ENCODE data around the gene LRCH1.
"Not testable (repeated sequence)": the region's sequence is repeated elsewhere in the genome, so short reads cannot be mapped to it uniquely, and the experiment has no call there.

The LRCH1 gene

DNA sequence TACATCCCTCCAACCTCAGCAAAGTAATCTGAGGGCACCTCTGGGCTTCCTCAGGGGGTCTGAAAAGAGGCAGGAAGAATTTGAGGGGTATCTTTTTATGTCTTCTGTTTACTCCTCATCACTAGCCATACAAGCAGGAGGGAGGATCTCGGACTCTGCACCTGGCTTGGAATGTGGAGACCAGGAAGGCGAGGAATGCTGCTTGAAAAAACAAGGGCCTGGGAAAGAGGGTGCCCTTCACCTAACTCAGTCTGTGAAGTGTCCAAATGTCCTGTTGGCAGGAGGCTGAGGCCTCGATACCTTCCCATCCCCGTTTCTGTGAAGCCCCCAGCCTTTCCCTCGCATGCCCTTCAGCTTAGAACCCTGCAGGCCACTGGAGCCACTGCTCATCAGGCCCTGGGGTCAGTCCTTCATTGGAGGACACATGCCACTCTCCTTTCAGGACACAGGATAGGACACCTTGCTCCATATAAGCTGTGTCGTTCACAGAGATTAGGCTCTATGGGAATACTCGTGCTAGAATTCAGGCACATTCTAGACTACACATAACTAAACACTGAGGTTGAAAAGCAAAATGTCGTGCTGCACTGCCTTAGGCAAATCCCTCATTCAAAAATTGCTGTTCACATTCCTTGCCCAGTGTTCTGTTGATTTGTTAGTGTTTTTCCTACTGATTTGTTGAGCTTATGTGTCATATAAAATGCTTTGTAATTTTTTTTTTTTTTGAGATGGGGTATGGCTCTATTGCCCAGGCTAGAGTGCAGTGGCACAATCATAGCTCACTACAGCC is 194.3 kb downstream of the LRCH1 start:
- DNase-seq (ENCODE audit: extremely low read depth in 1 of 2, low read depth in 1 of 2) = no peak

GRCh38 chr13:46748300-46748699 is 195.3 kb downstream of the LRCH1 start:
- no peak for DNase-seq (ENCODE audit: extremely low read depth in 1 of 2, low read depth in 1 of 2)

DNA sequence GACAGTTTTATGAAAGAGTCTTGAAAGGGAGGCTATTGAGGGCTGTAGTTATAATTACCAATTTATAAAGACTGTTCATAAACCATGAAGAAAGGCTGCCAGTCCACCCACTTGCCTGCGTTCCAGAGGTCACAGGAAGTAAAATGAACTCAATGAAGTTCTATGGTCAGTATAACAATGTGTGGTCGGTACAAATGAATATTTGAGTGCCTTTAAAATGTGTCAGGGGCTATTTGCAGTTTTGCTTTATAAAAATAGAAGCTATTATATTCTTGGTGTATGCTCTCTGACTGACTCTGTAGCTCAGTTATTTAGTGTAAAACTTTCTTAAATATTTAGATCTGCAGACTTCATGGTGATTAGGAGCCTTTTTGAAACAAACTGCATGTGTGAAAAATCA is 197.0 kb downstream of the LRCH1 start:
- DNase-seq (ENCODE audit: extremely low read depth in 1 of 2, low read depth in 1 of 2) = no peak

- peak; percentile 6 to 8 for DNase-seq (ENCODE audit: extremely low read depth in 1 of 2, low read depth in 1 of 2)
These were observed 199.1 kb downstream of the LRCH1 start for GRCh38 chr13:46751811-46752635.

DNA sequence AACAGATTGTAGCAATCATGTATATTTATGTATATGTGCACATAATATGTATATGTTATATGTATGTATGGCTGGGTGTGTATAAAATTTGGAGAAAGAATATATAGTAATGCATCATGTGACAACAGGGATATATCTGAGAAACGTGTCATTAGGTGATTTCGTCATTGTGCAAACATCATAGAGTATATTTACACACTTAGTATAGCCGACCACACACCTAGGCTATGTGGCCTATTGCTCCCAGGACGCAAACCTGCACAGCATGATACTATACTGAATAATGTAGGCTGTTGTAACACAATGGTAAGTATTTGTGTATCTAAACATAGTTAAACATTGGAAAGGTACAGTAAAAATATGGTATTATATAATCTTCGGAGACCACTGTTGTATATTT is 200.2 kb downstream of the LRCH1 start:
- no peak for DNase-seq (ENCODE audit: extremely low read depth in 1 of 2, low read depth in 1 of 2)

DNA sequence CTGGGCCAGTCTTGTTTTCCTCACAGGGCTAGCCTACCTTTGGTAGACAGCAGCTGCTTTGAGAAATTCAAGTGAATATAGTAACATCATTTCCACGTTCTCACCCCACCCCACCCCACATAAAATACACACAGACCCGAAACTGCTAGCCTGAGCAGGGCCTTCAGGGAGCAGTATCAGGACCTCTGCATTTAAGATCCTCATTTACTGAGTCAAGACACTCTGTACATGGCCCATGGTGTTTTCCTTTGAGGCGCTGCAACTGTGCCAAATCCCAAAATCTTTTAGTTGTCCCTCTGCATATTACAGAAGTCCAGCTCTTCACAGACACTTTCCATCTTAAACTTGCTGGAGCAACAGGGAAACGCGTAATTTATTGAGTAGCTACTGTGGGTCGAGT is 200.9 kb downstream of the LRCH1 start:
- no peak for DNase-seq (ENCODE audit: extremely low read depth in 1 of 2, low read depth in 1 of 2)

- DNase-seq (ENCODE audit: extremely low read depth in 1 of 2, low read depth in 1 of 2) = no peak
These were observed 201.8 kb downstream of the LRCH1 start for GRCh38 chr13:46754812-46755211.

- not testable (repeated sequence) for DNase-seq (ENCODE audit: extremely low read depth in 1 of 2, low read depth in 1 of 2)
These were observed 202.5 kb downstream of the LRCH1 start for GRCh38 chr13:46755508-46755907.

- DNase-seq (ENCODE audit: extremely low read depth in 1 of 2, low read depth in 1 of 2) = no peak
These were observed 204.0 kb downstream of the LRCH1 start for GRCh38 chr13:46756977-46757376.

DNA sequence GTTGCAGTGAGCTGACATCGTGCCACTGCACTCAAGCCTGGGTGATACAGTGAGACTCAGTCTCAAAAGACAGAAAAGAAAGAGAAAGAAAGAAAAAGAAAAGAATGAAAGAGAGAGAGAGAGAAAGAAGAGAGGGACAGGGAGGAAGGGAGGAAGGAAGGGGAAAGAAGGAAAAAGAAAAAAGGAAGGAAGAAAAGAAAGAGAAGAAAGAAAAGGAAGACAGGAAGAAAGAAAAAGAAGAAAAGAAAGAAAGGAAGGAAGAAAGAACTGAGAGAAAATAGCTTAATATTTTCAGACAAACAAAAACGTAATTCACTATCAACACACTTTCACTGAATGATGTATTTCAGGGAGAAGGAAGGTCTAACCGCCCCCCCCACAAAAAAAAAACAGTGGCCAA is 204.7 kb downstream of the LRCH1 start:
- DNase-seq (ENCODE audit: extremely low read depth in 1 of 2, low read depth in 1 of 2) = no peak

DNA sequence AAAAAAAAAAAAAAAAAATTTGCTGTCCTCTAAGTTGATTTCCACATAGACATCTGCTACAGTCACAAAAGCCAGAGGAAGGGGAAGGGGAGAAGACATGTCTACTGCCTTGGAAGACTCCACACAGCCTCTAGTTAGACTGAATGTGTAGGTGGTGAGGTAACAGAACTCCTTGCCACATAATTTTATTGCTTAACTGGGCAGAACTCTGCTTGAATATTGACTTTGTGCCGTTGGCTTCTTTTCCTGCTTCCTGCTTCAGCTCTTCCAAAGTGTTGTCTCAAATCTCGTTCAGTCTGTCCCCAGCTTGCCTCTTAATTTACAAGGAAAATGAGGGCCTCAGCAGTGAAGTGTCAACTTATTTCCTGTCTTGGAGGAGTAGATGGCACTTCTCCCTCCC is 206.9 kb downstream of the LRCH1 start:
- DNase-seq (ENCODE audit: extremely low read depth in 1 of 2, low read depth in 1 of 2) = no peak

DNA sequence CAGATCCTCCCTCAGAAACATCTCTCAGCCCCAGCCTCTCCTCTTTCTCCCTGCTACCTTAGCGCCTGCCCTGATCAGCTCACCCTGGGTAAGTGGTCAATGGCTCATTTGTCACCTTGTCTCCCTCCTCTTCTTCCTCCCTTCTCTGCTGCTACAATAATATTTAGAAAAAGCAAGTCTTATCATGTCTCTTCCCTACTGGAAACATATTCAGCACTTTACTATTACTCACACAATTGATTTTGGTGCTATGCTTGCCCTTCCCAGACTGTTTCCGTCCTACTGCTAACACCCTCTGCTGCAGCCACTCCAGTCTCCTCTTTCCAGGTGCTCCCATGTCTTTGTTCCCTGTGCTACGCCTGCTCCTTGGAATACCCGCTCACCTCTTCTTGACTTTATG is 208.2 kb downstream of the LRCH1 start:
- no peak for DNase-seq (ENCODE audit: extremely low read depth in 1 of 2, low read depth in 1 of 2)

GRCh38 chr13:46761866-46762265 is 208.9 kb downstream of the LRCH1 start:
- DNase-seq (ENCODE audit: extremely low read depth in 1 of 2, low read depth in 1 of 2) = no peak

DNA sequence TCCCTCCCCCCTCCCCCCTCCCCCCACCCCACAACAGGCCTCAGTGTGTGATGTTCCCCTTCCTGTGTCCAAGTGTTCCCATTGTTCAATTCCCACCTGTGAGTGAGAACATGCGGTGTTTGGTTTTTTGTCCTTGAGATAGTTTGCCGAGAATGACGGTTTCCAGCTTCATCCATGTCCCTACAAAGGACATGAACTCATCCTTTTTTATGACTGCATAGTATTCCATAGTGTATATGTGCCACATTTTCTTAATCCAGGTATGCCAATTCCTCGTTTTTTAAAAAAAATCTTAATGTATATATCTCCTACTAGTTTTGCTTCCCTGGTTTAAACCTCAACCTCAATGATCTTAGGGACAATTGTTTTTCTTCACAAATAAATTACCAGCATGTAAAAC is 217.0 kb downstream of the LRCH1 start:
- DNase-seq (ENCODE audit: extremely low read depth in 1 of 2, low read depth in 1 of 2) = not testable (repeated sequence)

GRCh38 chr13:46771693-46772092 is 218.7 kb downstream of the LRCH1 start:
- no peak for DNase-seq (ENCODE audit: extremely low read depth in 1 of 2, low read depth in 1 of 2)

DNA sequence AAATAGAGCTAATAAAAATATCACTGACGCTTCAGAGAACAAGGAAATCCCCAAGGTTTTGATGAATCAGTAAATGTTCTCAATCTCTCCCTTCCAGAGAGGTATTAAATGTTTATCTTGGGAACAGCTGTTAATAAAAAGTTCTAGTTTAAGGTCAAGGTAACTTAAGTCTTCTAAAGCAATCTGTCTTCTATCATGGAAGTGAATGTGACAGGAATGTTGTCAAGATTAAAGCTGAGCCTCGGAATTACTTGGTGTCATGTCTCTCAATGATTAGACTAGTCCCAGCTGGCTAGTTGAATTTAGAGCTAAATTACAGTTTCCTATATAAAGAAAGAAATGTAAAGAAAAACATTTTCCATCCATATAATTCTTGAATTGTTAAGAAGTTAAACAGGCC is 220.6 kb downstream of the LRCH1 start:
- no peak for DNase-seq (ENCODE audit: extremely low read depth in 1 of 2, low read depth in 1 of 2)

DNA sequence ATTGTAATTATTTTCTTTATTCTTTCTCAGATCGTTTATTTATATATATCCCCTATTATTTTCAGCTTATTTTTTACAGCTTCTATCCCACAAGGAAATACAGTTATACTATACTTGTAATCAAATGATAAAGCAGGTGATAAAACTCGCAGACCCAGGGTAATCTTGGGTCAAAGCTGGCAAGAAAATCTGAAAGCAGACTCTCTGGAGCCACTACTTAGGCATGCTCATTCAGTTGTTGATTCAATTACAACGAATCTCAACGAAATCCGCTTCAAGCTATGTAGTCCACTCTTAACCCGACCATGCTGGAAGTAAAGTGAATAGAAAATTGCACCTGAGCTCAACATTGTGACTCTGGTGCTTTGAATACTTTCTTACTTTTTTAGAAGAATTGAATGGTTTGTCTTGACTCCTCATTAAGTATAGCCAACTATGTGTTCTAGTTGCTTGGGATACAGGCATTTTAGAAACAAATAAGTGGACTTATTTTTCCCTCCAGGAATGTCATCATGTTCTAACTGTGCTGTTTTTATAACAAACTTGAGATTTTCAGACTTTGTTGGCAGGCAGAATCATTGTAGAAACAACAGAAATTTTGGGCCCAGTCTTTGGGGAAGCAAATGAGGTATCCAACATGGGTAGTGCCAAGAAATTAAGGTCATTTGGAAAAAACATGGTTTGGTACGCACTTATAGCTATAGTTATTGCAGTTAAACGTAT is 222.6 kb downstream of the LRCH1 start:
- DNase-seq (ENCODE audit: extremely low read depth in 1 of 2, low read depth in 1 of 2) = no peak

DNA sequence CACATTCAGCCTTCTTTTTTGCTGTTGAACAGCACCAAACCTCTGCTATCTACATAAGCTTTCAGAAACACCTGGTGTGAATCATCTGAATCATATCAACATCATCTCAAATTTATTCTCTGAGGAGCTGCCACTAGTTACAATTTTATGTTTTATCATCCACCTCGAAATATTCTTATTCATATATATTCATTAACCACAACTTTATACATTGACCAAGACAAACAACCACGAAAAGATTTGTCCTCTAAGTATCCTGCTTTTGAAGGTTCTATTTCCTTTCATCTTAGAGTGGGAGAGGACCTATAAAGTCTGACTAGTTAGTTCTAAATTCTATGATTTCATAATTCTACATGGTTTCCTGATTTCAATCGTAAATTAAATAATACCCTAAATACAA is 225.1 kb downstream of the LRCH1 start:
- no peak for DNase-seq (ENCODE audit: extremely low read depth in 1 of 2, low read depth in 1 of 2)

DNA sequence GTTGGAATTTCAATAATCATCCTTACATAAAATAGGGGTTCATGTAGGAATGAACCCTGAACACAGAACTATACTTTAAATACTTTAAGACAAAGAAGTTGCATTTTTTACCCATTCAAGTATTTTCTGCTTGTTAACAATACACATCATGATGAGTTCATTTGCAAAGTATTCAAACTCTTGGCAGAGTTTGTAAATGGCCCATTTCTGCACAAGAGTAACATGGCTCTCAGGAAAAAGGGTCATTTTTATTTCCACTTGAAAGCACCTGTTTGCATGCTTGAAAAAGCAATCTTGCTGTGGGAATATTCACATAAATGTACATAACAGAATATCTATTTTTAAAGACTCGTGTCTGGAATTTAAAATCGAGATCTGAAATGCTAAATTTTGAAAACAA is 225.9 kb downstream of the LRCH1 start:
- no peak for DNase-seq (ENCODE audit: extremely low read depth in 1 of 2, low read depth in 1 of 2)

- DNase-seq (ENCODE audit: extremely low read depth in 1 of 2, low read depth in 1 of 2) = no peak
These were observed 229.1 kb downstream of the LRCH1 start for GRCh38 chr13:46782066-46782465.

GRCh38 chr13:46782691-46783090 is 229.7 kb downstream of the LRCH1 start:
- no peak for DNase-seq (ENCODE audit: extremely low read depth in 1 of 2, low read depth in 1 of 2)

GRCh38 chr13:46783504-46783903 is 230.5 kb downstream of the LRCH1 start:
- DNase-seq (ENCODE audit: extremely low read depth in 1 of 2, low read depth in 1 of 2) = no peak

All from activated CD8-positive, alpha-beta memory T cell treated with anti-CD3 and anti-CD28 coated beads for 1 hour (primary cell).